Uterus (tissue), 2 donors: ENCODE results near the gene CRACR2A.

Experiments used
- POLR2A ChIP-seq, 2 donors: fragments of 450-650 bp; IDR thresholded peaks; one replicate each; pipeline ENCODE4 v1.6.1; 2016; ENCODE audit warnings: antibody characterized with exemption in 2 of 2, mild to moderate bottlenecking in 1 of 2, moderate library complexity in 1 of 2
- TF ChIP-seq, protein P1 (sequence below), 4 experiments: fragments of 200-600 bp in 2 of 4; fragments of 450-650 bp in 2 of 4; sonication (generic) in 2 of 4; IDR thresholded peaks; one replicate each; pipeline ENCODE4 v1.5.1; 2016 to 2019; ENCODE audit warnings: antibody characterized with exemption in 4 of 4, mild to moderate bottlenecking in 2 of 4, moderate library complexity in 1 of 4

DNA sequence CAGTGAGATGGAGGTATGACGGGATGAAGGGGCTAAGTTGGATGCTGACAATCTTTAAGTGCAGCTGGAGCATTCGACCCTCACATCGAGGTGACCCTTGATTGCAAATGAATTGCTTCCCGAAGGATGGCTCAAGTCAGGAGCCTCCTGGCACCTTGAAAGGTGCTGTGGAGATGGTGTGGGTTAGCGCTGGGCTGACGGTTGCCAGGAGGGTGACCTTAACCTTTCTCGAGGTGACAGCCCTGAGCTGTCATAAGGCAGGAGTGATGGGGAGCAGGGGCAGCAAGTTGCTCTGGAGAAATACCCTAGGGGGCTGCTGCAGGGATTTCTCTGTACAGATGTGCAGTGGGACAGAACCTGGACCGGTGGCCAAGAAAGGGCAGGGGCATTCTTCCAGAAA lies 122.8 kb downstream of the CRACR2A start:
- TF ChIP-seq, protein P1, sequence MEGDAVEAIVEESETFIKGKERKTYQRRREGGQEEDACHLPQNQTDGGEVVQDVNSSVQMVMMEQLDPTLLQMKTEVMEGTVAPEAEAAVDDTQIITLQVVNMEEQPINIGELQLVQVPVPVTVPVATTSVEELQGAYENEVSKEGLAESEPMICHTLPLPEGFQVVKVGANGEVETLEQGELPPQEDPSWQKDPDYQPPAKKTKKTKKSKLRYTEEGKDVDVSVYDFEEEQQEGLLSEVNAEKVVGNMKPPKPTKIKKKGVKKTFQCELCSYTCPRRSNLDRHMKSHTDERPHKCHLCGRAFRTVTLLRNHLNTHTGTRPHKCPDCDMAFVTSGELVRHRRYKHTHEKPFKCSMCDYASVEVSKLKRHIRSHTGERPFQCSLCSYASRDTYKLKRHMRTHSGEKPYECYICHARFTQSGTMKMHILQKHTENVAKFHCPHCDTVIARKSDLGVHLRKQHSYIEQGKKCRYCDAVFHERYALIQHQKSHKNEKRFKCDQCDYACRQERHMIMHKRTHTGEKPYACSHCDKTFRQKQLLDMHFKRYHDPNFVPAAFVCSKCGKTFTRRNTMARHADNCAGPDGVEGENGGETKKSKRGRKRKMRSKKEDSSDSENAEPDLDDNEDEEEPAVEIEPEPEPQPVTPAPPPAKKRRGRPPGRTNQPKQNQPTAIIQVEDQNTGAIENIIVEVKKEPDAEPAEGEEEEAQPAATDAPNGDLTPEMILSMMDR (IDR thresholded peaks at IDR 0.05) = no peak
- no peak for TF ChIP-seq POLR2A (IDR thresholded peaks at IDR 0.05)
